Panc1 (cell line): ENCODE results near the gene SOCS1. TPM values are rescaled to one million over a fixed set of nuclear protein-coding genes. Genes with fewer than 3 reads are reported as not detected.

Experiments
- ATAC-seq: fragments of 200-7000 bp; cut with Tn5 transposase; 2 replicates; pipeline ENCODE4 v1.9.1; 2020; ENCODE audit warnings: mild to moderate bottlenecking, moderate library complexity
- BruUV-seq: library from RNA; stranded (reverse); fragments of 400-500 nt; replicated peaks from 2 replicates; lab custom pipeline; 2021; lab: Mats Ljungman, UMichigan
- CTCF ChIA-PET: fragments of 300-600 bp; sonication (Branson Sonifier 250); formaldehyde crosslinking; loops from one replicate; lab custom pipeline; 2022; ENCODE audit warnings: antibody characterized with exemption; lab: Charles Lee
- POLR2A ChIA-PET: fragments of 300-600 bp; sonication (Branson Sonifier 250); formaldehyde crosslinking; loops from one replicate; lab custom pipeline; 2022; ENCODE audit warnings: antibody characterized with exemption; lab: Charles Lee
- DNase-seq: peaks from one replicate; pipeline ENCODE4 v3.0.0-alpha.2; 2010; ENCODE audit warnings: low read depth, low spot score
- H3K27ac ChIP-seq: 2 replicates; pipeline ENCODE4 v1.5.1; 2011; ENCODE audit warnings: mild to moderate bottlenecking, low read length, inconsistent platforms
- H3K27me3 ChIP-seq: fragments of 200-500 bp; sonication (Bioruptor generic); 2 replicates; pipeline ENCODE4 v1.6.0; 2014; ENCODE audit warnings: low read length, inconsistent platforms; ENCODE audit not compliant: control insufficient read depth, insufficient read depth
- H3K36me3 ChIP-seq: fragments of 200-500 bp; sonication (Bioruptor generic); 2 replicates; pipeline ENCODE4 v1.5.1; 2014; ENCODE audit warnings: inconsistent platforms, mild to moderate bottlenecking, low read length, moderate library complexity; ENCODE audit not compliant: control insufficient read depth, insufficient read depth
- H3K4me1 ChIP-seq: 2 replicates; pipeline ENCODE4 v1.5.1; 2011; ENCODE audit warnings: inconsistent platforms, mild to moderate bottlenecking, low read length, moderate library complexity; ENCODE audit not compliant: control insufficient read depth, insufficient read depth
- H3K4me3 ChIP-seq, 2 experiments: 2 replicates each; pipeline ENCODE4 v1.5.1; 2011 to 2012; ENCODE audit warnings: low read depth in 2 of 2, low read length in 2 of 2, mild to moderate bottlenecking in 2 of 2, inconsistent platforms in 1 of 2, moderate library complexity in 1 of 2
- H3K9me3 ChIP-seq: fragments of 200-500 bp; sonication (Bioruptor generic); 2 replicates; pipeline ENCODE4 v1.5.1; 2014; ENCODE audit warnings: low read depth, mild to moderate bottlenecking, inconsistent platforms, low read length, moderate library complexity; ENCODE audit not compliant: control insufficient read depth, insufficient read depth
- CTCF ChIP-seq: fragments of 450-650 bp; IDR thresholded peaks from 2 replicates; pipeline ENCODE4 v1.5.1; 2017; ENCODE audit warnings: mild to moderate bottlenecking
- POLR2AphosphoS5 ChIP-seq: IDR thresholded peaks from 2 replicates; pipeline ENCODE4 v1.6.1; 2012; ENCODE audit warnings: mild to moderate bottlenecking, low read depth, low read length, moderate library complexity
- REST ChIP-seq, 2 experiments: IDR thresholded peaks; 2 replicates each; pipeline ENCODE4 v1.6.1; 2011 to 2012; ENCODE audit warnings: low read depth in 2 of 2, control low read depth in 1 of 2, low read length in 1 of 2, mild to moderate bottlenecking in 1 of 2, moderate library complexity in 1 of 2; ENCODE audit not compliant: insufficient read depth in 1 of 2
- SIN3A ChIP-seq: IDR thresholded peaks from 2 replicates; pipeline ENCODE4 v1.6.1; 2012; ENCODE audit warnings: low read depth, mild to moderate bottlenecking, low read length, moderate library complexity, borderline replicate concordance; ENCODE audit not compliant: insufficient read depth
- TCF7L2 ChIP-seq: IDR thresholded peaks from 2 replicates; pipeline ENCODE4 v1.6.1; 2011; ENCODE audit warnings: mild to moderate bottlenecking, low read depth, low read length, inconsistent platforms
- in situ Hi-C: cut with HindIII; loops from 2 replicates; pipeline ENCODE4 v1.10.0; 2016; ENCODE audit warnings: low sequenced_read_pairs, low pct_unique_long_range_greater_than_20kb
- intact Hi-C: fragments of 100-400 bp; cut with micrococcal nuclease; formaldehyde crosslinking; loops from one replicate; pipeline ENCODE4 v1.10.0; 2022; ENCODE audit not compliant: unreplicated experiment
- total RNA-seq: library from RNA; stranded (reverse); gene quantifications from one replicate; pipeline ENCODE4 v1.2.1, GENCODE V29; 2021; ENCODE audit not compliant: unreplicated experiment

SOCS1 gene
- total RNA-seq, 1 experiment from 2014 or later = 4.8 TPM

- Histone ChIP-seq H3K36me3 (no peaks in the 10 kb centered on the region), H3K4me1 (peaks cover 8% of the 10 kb centered on the region; the same call in 1 of the 2 replicates), H3K27me3 (no peaks in the 10 kb centered on the region), H3K4me3 (no peak overlapping the region), H3K27ac (no peak overlapping the region), H3K9me3 (no peaks in the 10 kb centered on the region)
- no peak for ATAC-seq
- no peak for DNase-seq
- intact Hi-C loops (no loop called here), in situ Hi-C loops (no loop called here)
- ChIA-PET POLR2A (no interaction called here), CTCF (no interaction called here)
- BruUV-seq = no TSS peak
- TF ChIP-seq TCF7L2 (no peak), POLR2AphosphoS5 (no peak), CTCF (no peak), SIN3A (no peak), REST (IDR thresholded peaks at IDR 0.05; ENCODE audit: insufficient read depth in 1 of 2, low read depth in 2 of 2, low read length in 1 of 2) (no peak)
Observed at GRCh38 chr16:11250091-11250785, 5.8 kb downstream of the SOCS1 start.

GRCh38 chr16:11249233-11250061 is 6.6 kb downstream of the SOCS1 start:
- no peak overlapping the region for H3K27ac ChIP-seq
- no peak for TF ChIP-seq POLR2AphosphoS5
- no peak for TF ChIP-seq REST (IDR thresholded peaks at IDR 0.05; ENCODE audit: insufficient read depth in 1 of 2, low read depth in 2 of 2, low read length in 1 of 2)
- no peak for TF ChIP-seq CTCF
- TF ChIP-seq TCF7L2 = no peak
- TF ChIP-seq SIN3A = no peak
- H3K4me1 ChIP-seq = peaks cover 6% of the 10 kb centered on the region; the same call in 1 of the 2 replicates
- no TSS peak for BruUV-seq
- no peaks in the 10 kb centered on the region for H3K27me3 ChIP-seq
- CTCF ChIA-PET = no interaction called here
- H3K36me3 ChIP-seq = no peaks in the 10 kb centered on the region
- POLR2A ChIA-PET = no interaction called here
- no peaks in the 10 kb centered on the region for H3K9me3 ChIP-seq
- DNase-seq (no peak), ATAC-seq (no peak)
- no peak overlapping the region for H3K4me3 ChIP-seq
- in situ Hi-C loops (no loop called here), intact Hi-C loops (no loop called here)
